ENCODE results near the gene RAB3IL1.

The RAB3IL1 gene

DNA sequence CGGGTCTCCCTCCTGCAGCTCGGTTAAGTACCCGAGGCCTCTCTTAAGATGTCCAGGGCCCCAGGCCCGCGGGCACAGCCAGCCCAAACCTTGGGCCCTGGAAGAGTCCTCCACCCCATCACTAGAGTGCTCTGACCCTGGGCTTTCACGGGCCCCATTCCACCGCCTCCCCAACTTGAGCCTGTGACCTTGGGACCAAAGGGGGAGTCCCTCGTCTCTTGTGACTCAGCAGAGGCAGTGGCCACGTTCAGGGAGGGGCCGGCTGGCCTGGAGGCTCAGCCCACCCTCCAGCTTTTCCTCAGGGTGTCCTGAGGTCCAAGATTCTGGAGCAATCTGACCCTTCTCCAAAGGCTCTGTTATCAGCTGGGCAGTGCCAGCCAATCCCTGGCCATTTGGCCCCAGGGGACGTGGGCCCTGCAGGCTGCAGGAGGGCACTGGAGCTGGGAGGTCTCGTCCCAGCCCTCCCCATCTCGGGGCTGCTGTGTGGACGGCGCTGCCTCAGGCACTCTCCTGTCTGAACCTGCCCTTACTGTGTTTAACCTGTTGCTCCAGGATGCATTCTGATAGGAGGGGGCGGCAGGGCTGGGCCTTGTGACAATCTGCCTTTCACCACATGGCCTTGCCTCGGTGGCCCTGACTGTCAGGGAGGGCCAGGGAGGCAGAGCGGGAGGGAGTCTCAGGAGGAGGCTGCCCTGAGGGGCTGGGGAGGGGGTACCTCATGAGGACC is 51.0 kb downstream of the RAB3IL1 start:
- Histone ChIP-seq H3K4me1 (ENCODE audit: control insufficient read depth, insufficient read depth, low read length) (no peaks in the 10 kb centered on the region), H3K27ac (ENCODE audit: extremely low read depth, low read depth, low read length) (no peak overlapping the region), H3K4me3 (ENCODE audit: low read depth, low read length) (no peak overlapping the region), H3K9me3 (ENCODE audit: control insufficient read depth, insufficient read depth, low read depth, low read length) (no peaks in the 10 kb centered on the region), H3K36me3 (ENCODE audit: control insufficient read depth in 2 of 2, insufficient read depth in 1 of 2, low read length in 2 of 2) (no peaks in the 10 kb centered on the region)
- TF ChIP-seq ZNF623 (tag by site-specific recombination; IDR thresholded peaks at IDR 0.05) (no peak), ZNF311 (tag by site-specific recombination; IDR thresholded peaks at IDR 0.05; ENCODE audit: borderline replicate concordance) (no peak), SCRT1 (tag by site-specific recombination; IDR thresholded peaks at IDR 0.05; ENCODE audit: borderline replicate concordance) (peak; percentile 75; the same call in 1 of the 2 replicates), ZNF248 (tag by site-specific recombination; IDR thresholded peaks at IDR 0.05) (no peak), RBAK (tag by site-specific recombination; IDR thresholded peaks at IDR 0.05) (no peak), ZNF768 (tag by site-specific recombination; IDR thresholded peaks at IDR 0.05) (no peak), ZNF175 (tag by site-specific recombination; IDR thresholded peaks at IDR 0.05) (no peak), ZNF211 (tag by site-specific recombination; IDR thresholded peaks at IDR 0.05; ENCODE audit: low read depth) (no peak), ZNF544 (tag by site-specific recombination; IDR thresholded peaks at IDR 0.05) (no peak), SALL2 (tag by site-specific recombination; IDR thresholded peaks at IDR 0.05; ENCODE audit: borderline replicate concordance) (no peak), ZNF138 (tag by site-specific recombination; IDR thresholded peaks at IDR 0.05; ENCODE audit: borderline replicate concordance) (no peak), KLF16 (tag by site-specific recombination; IDR thresholded peaks at IDR 0.05) (no peak), SCRT2 (tag by site-specific recombination; IDR thresholded peaks at IDR 0.05) (peak; percentile 93), ZNF354C (tag by site-specific recombination; IDR thresholded peaks at IDR 0.05; ENCODE audit: borderline replicate concordance, low read depth) (no peak)
- TF ChIP-seq, protein P1, sequence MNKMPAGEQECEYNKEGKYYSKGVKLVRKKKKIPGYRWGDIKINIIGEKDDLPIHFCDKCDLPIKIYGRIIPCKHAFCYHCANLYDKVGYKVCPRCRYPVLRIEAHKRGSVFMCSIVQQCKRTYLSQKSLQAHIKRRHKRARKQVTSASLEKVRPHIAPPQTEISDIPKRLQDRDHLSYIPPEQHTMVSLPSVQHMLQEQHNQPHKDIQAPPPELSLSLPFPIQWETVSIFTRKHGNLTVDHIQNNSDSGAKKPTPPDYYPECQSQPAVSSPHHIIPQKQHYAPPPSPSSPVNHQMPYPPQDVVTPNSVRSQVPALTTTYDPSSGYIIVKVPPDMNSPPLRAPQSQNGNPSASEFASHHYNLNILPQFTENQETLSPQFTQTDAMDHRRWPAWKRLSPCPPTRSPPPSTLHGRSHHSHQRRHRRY (tag by site-specific recombination; IDR thresholded peaks at IDR 0.05): no peak
- TF ChIP-seq, protein P2, sequence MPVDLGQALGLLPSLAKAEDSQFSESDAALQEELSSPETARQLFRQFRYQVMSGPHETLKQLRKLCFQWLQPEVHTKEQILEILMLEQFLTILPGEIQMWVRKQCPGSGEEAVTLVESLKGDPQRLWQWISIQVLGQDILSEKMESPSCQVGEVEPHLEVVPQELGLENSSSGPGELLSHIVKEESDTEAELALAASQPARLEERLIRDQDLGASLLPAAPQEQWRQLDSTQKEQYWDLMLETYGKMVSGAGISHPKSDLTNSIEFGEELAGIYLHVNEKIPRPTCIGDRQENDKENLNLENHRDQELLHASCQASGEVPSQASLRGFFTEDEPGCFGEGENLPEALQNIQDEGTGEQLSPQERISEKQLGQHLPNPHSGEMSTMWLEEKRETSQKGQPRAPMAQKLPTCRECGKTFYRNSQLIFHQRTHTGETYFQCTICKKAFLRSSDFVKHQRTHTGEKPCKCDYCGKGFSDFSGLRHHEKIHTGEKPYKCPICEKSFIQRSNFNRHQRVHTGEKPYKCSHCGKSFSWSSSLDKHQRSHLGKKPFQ (tag by site-specific recombination; IDR thresholded peaks at IDR 0.05): no peak
- TF ChIP-seq, protein P3, sequence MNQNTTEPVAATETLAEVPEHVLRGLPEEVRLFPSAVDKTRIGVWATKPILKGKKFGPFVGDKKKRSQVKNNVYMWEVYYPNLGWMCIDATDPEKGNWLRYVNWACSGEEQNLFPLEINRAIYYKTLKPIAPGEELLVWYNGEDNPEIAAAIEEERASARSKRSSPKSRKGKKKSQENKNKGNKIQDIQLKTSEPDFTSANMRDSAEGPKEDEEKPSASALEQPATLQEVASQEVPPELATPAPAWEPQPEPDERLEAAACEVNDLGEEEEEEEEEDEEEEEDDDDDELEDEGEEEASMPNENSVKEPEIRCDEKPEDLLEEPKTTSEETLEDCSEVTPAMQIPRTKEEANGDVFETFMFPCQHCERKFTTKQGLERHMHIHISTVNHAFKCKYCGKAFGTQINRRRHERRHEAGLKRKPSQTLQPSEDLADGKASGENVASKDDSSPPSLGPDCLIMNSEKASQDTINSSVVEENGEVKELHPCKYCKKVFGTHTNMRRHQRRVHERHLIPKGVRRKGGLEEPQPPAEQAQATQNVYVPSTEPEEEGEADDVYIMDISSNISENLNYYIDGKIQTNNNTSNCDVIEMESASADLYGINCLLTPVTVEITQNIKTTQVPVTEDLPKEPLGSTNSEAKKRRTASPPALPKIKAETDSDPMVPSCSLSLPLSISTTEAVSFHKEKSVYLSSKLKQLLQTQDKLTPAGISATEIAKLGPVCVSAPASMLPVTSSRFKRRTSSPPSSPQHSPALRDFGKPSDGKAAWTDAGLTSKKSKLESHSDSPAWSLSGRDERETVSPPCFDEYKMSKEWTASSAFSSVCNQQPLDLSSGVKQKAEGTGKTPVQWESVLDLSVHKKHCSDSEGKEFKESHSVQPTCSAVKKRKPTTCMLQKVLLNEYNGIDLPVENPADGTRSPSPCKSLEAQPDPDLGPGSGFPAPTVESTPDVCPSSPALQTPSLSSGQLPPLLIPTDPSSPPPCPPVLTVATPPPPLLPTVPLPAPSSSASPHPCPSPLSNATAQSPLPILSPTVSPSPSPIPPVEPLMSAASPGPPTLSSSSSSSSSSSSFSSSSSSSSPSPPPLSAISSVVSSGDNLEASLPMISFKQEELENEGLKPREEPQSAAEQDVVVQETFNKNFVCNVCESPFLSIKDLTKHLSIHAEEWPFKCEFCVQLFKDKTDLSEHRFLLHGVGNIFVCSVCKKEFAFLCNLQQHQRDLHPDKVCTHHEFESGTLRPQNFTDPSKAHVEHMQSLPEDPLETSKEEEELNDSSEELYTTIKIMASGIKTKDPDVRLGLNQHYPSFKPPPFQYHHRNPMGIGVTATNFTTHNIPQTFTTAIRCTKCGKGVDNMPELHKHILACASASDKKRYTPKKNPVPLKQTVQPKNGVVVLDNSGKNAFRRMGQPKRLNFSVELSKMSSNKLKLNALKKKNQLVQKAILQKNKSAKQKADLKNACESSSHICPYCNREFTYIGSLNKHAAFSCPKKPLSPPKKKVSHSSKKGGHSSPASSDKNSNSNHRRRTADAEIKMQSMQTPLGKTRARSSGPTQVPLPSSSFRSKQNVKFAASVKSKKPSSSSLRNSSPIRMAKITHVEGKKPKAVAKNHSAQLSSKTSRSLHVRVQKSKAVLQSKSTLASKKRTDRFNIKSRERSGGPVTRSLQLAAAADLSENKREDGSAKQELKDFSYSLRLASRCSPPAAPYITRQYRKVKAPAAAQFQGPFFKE (tag by site-specific recombination; IDR thresholded peaks at IDR 0.05; ENCODE audit: borderline replicate concordance): no peak
- TF ChIP-seq, protein P4, sequence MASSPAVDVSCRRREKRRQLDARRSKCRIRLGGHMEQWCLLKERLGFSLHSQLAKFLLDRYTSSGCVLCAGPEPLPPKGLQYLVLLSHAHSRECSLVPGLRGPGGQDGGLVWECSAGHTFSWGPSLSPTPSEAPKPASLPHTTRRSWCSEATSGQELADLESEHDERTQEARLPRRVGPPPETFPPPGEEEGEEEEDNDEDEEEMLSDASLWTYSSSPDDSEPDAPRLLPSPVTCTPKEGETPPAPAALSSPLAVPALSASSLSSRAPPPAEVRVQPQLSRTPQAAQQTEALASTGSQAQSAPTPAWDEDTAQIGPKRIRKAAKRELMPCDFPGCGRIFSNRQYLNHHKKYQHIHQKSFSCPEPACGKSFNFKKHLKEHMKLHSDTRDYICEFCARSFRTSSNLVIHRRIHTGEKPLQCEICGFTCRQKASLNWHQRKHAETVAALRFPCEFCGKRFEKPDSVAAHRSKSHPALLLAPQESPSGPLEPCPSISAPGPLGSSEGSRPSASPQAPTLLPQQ (tag by site-specific recombination; IDR thresholded peaks at IDR 0.05): no peak
- ChIA-PET CTCF (interaction anchor here (1.0 to 1.2 kb wide), 4 partner anchors 33 to 242 kb away, joined by 3 to 9 read pairs (median 4); no protein-coding TSS in a partner anchor), POLR2A (no interaction called here)
